SK-N-MC (cell line): Measurements from ENCODE around the gene TRIM58.

Experiments used
- EZH2 ChIP-seq: fragments of 200-600 bp; sonication (generic); IDR thresholded peaks from one replicate; pipeline ENCODE4 v1.6.1; 2017; ENCODE audit warnings: antibody characterized with exemption
- POLR2AphosphoS5 ChIP-seq: IDR thresholded peaks from 2 replicates; pipeline ENCODE4 v1.6.1; 2012; ENCODE audit warnings: mild to moderate bottlenecking, low read depth, low read length, borderline replicate concordance

DNA sequence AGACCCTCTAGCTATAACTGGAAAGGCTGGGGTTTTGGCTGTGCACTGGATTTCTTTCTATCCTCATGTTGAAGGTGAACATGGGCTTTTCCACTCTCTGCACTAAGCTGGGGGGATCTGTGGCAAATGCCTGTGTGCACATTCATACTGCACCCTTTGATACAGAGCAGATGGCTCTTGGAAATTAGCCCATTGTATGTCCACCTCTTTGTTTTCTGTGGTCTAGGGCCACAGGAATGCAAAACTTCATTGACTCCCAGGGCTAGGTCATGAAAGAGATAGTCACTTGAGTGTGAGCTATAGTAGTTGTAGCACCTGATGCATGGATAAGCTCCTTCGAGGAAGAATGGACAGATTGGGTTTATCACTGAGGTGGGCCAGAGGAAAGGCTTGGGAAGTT, 27.3 kb upstream of the TRIM58 start:
- no peak for TF ChIP-seq POLR2AphosphoS5
- TF ChIP-seq EZH2 = no peak
